GM18519 (cell line): ENCODE data around the gene SOS1.

Source experiments
- ATAC-seq: cut with Tn5 transposase; IDR thresholded peaks from one replicate; pipeline ENCODE4 v1.9.1; 2021; ENCODE audit warnings: mild to moderate bottlenecking, moderate library complexity; ENCODE audit not compliant: unreplicated experiment, low FRiP score

The SOS1 gene

GRCh38 chr2:39039072-39039471, 81.8 kb downstream of the SOS1 start:
- no peak for ATAC-seq

GRCh38 chr2:39033980-39034379, 86.9 kb downstream of the SOS1 start:
- ATAC-seq: no peak

- no peak for ATAC-seq
Observed at GRCh38 chr2:39027421-39027820, 93.4 kb downstream of the SOS1 start.

- ATAC-seq: no peak
Observed at GRCh38 chr2:39024833-39025232, 96.0 kb downstream of the SOS1 start.

- ATAC-seq: no peak
Observed at GRCh38 chr2:39023649-39024048, 97.2 kb downstream of the SOS1 start.

- no peak for ATAC-seq
Observed at GRCh38 chr2:39022642-39023235, 98.1 kb downstream of the SOS1 start.

GRCh38 chr2:39020383-39020782, 100.5 kb downstream of the SOS1 start:
- no peak for ATAC-seq

GRCh38 chr2:39018638-39019037, 102.2 kb downstream of the SOS1 start:
- ATAC-seq: no peak

- no peak for ATAC-seq
Observed at GRCh38 chr2:39017334-39017733, 103.5 kb downstream of the SOS1 start.

GRCh38 chr2:39015424-39015823, 105.4 kb downstream of the SOS1 start:
- no peak for ATAC-seq

- no peak for ATAC-seq
Observed at GRCh38 chr2:39013871-39014270, 107.0 kb downstream of the SOS1 start.

- ATAC-seq: no peak
Observed at GRCh38 chr2:39008665-39009064, 112.2 kb downstream of the SOS1 start.

- ATAC-seq: no peak
Observed at GRCh38 chr2:39007875-39008504, 112.9 kb downstream of the SOS1 start.

- ATAC-seq: no peak
Observed at GRCh38 chr2:39000552-39000951, 120.3 kb downstream of the SOS1 start.

- no peak for ATAC-seq
Observed at GRCh38 chr2:38997781-38998180, 123.1 kb downstream of the SOS1 start.

- ATAC-seq: no peak
Observed at GRCh38 chr2:38991899-38992298, 129.0 kb downstream of the SOS1 start.

GRCh38 chr2:38988716-38989115, 132.1 kb downstream of the SOS1 start:
- ATAC-seq: no peak

GRCh38 chr2:38982498-38982897, 138.4 kb downstream of the SOS1 start:
- no peak for ATAC-seq

- ATAC-seq: no peak
Observed at GRCh38 chr2:38981670-38982357, 139.0 kb downstream of the SOS1 start.

- ATAC-seq: no peak
Observed at GRCh38 chr2:38981003-38981669, 139.7 kb downstream of the SOS1 start.

- ATAC-seq: no peak
Observed at GRCh38 chr2:38978908-38979307, 141.9 kb downstream of the SOS1 start.
